GM12878 (cell line): ENCODE results near the gene CFAP99. TPM values are rescaled to one million over a fixed set of nuclear protein-coding genes. Genes with fewer than 3 reads are reported as not detected.

Experiments used
- ATAC-seq: fragments of 200-7000 bp; cut with Tn5 transposase; 3 replicates; pipeline ENCODE4 v1.9.1; 2020; ENCODE audit warnings: mild to moderate bottlenecking, moderate library complexity
- BruUV-seq: library from RNA; stranded (reverse); fragments of 400-500 nt; replicated peaks from 2 replicates; lab custom pipeline; 2021; lab: Mats Ljungman, UMichigan
- CTCF ChIA-PET: fragments of 300-600 bp; sonication (Branson Sonifier 250); formaldehyde crosslinking; extraction: SDS; loops from one replicate; lab custom pipeline; 2021; ENCODE audit warnings: inconsistent platforms; lab: Yijun Ruan, JAX
- POLR2A ChIA-PET: fragments of 350-600 bp; formaldehyde crosslinking; extraction: SDS; loops from one replicate; lab custom pipeline; 2021; ENCODE audit warnings: inconsistent platforms; lab: Charles Lee
- RAD21 ChIA-PET: fragments of 300-600 bp; sonication (Branson Sonifier 250); formaldehyde crosslinking; loops from one replicate; lab custom pipeline; 2023; ENCODE audit warnings: antibody characterized with exemption; ENCODE audit not compliant: unreplicated experiment; lab: Charles Lee
- SMC1A ChIA-PET: fragments of 300-600 bp; sonication (Branson Sonifier 250); formaldehyde crosslinking; loops from one replicate; lab custom pipeline; 2023; ENCODE audit not compliant: unreplicated experiment, uncharacterized antibody; lab: Charles Lee
- DNase-seq: peaks from one replicate; pipeline ENCODE4 v3.0.0-alpha.2; 2011; ENCODE audit warnings: low read depth, low spot score
- FAIRE-seq: peaks from 3 replicates; lab custom pipeline; 2011; peaks lifted over from hg19 to GRCh38; lab: Jason Lieb, UNC
- H2AFZ ChIP-seq: 2 replicates; pipeline ENCODE4 v1.6.0; 2011; ENCODE audit warnings: low read depth, low read length, control low read depth; ENCODE audit not compliant: control insufficient read depth
- H3K27ac ChIP-seq: 2 replicates; pipeline ENCODE4 v1.5.1; 2011; ENCODE audit warnings: control low read depth; ENCODE audit not compliant: control insufficient read depth, insufficient read depth
- H3K27me3 ChIP-seq, 2 experiments: replicated peaks in 1 of 2; 2 replicates each; pipeline versions ENCODE4 v1.6.0 to v1.6.1; 2011; ENCODE audit warnings: low read length in 1 of 2; ENCODE audit not compliant: control insufficient read depth in 2 of 2, insufficient read depth in 2 of 2
- H3K36me3 ChIP-seq, 2 experiments: 2 replicates each; pipeline ENCODE4 v1.5.1; 2011; ENCODE audit warnings: low read length in 1 of 2; ENCODE audit not compliant: control insufficient read depth in 2 of 2, insufficient read depth in 2 of 2
- H3K4me1 ChIP-seq: 2 replicates; pipeline ENCODE4 v1.6.1; 2011; ENCODE audit warnings: mild to moderate bottlenecking, low read length, moderate library complexity, mixed read lengths; ENCODE audit not compliant: control insufficient read depth, insufficient read depth
- H3K4me2 ChIP-seq: 2 replicates; pipeline ENCODE4 v1.6.0; 2011; ENCODE audit warnings: control low read depth; ENCODE audit not compliant: control insufficient read depth, insufficient read depth
- H3K4me3 ChIP-seq: fragments of 200-600 bp; sonication (generic); 2 replicates; pipeline ENCODE4 v1.5.1; 2016
- H3K79me2 ChIP-seq: 2 replicates; pipeline ENCODE4 v1.6.0; 2011; ENCODE audit warnings: low read length; ENCODE audit not compliant: control insufficient read depth, insufficient read depth
- H3K9ac ChIP-seq: 2 replicates; pipeline ENCODE4 v1.8.0; 2011; ENCODE audit warnings: low read length, control low read depth, mixed read lengths; ENCODE audit not compliant: control insufficient read depth, insufficient read depth
- H3K9me3 ChIP-seq: replicated peaks from 3 replicates; pipeline ENCODE4 v1.5.1; 2011; ENCODE audit warnings: mild to moderate bottlenecking, low read length; ENCODE audit not compliant: control insufficient read depth, insufficient read depth
- H4K20me1 ChIP-seq: 2 replicates; pipeline ENCODE4 v1.6.0; 2011; ENCODE audit not compliant: control insufficient read depth, insufficient read depth
- CBFB ChIP-seq: IDR thresholded peaks from 2 replicates; pipeline ENCODE4 v1.6.1; 2016; ENCODE audit warnings: antibody characterized with exemption, low read depth
- CBX3 ChIP-seq: fragments of 200-600 bp; sonication (generic); IDR thresholded peaks from 2 replicates; pipeline ENCODE4 v1.6.1; 2016; ENCODE audit warnings: low read depth, borderline replicate concordance
- CHD4 ChIP-seq: fragments of 200-600 bp; sonication (generic); IDR thresholded peaks from 2 replicates; pipeline ENCODE4 v1.6.1; 2016; ENCODE audit warnings: mild to moderate bottlenecking
- ETV6 ChIP-seq, 2 experiments: fragments of 450-650 bp in 1 of 2; IDR thresholded peaks in 1 of 2; conservative IDR thresholded peaks in 1 of 2; 2 replicates each; pipeline ENCODE4 v1.6.1; 2014; ENCODE audit warnings: antibody characterized with exemption in 1 of 2, borderline replicate concordance in 1 of 2, low read depth in 1 of 2, mild to moderate bottlenecking in 1 of 2, moderate library complexity in 1 of 2
- IKZF2 ChIP-seq, 2 experiments: fragments of 450-650 bp; IDR thresholded peaks; 2 replicates each; pipeline ENCODE4 v1.6.1; 2017; ENCODE audit warnings: mild to moderate bottlenecking in 2 of 2, moderate library complexity in 2 of 2
- JUND ChIP-seq: IDR thresholded peaks from 2 replicates; pipeline ENCODE4 v1.6.1; 2012; ENCODE audit warnings: low read depth, mild to moderate bottlenecking, low read length, improper control_type of control experiment, moderate library complexity
- POLR2AphosphoS2 ChIP-seq: IDR thresholded peaks from 2 replicates; pipeline ENCODE4 v1.6.1; 2011; ENCODE audit warnings: low read depth, mild to moderate bottlenecking, low read length, improper control_type of control experiment, moderate library complexity
- SMARCA5 ChIP-seq: fragments of 450-650 bp; IDR thresholded peaks from 2 replicates; pipeline ENCODE4 v1.6.1; 2017; ENCODE audit warnings: mild to moderate bottlenecking
- SP1 ChIP-seq: IDR thresholded peaks from one replicate; pipeline ENCODE4 v1.6.1; 2011; ENCODE audit warnings: low read depth, low read length
- SREBF1 ChIP-seq: IDR thresholded peaks from 2 replicates; pipeline ENCODE4 v1.6.1; 2012; ENCODE audit warnings: mild to moderate bottlenecking, low read length
- STAT3 ChIP-seq: IDR thresholded peaks from 2 replicates; pipeline ENCODE4 v1.6.1; 2011; ENCODE audit warnings: low read depth, low read length, improper control_type of control experiment
- TCF3 ChIP-seq: IDR thresholded peaks from 2 replicates; pipeline ENCODE4 v1.6.1; 2012; ENCODE audit warnings: low read depth, mild to moderate bottlenecking, low read length, borderline replicate concordance; ENCODE audit not compliant: insufficient read depth
- WGBS: methylation state at CpG from one replicate; pipeline ENCODE4 v1.1.6; 2016; ENCODE audit warnings: low lambda C conversion rate; ENCODE audit not compliant: insufficient replicate concordance, insufficient coverage; ENCODE audit errors: missing lambda C conversion rate; 5-methylcytosine and 5-hydroxymethylcytosine counted together
- in situ Hi-C: fragments of 300-500 bp; cut with MboI; formaldehyde crosslinking; loops from 9 replicates; pipeline ENCODE4 v1.14.3; 2018; ENCODE audit warnings: mixed read lengths
- intact Hi-C: fragments of 100-400 bp; cut with micrococcal nuclease; formaldehyde crosslinking; loops from one replicate; pipeline ENCODE4 v1.14.2; 2022; ENCODE audit not compliant: unreplicated experiment
- polyA plus RNA-seq, 11 experiments: library from polyadenylated mRNA; depleted of rRNA in 4 of 11; unstranded in 6 of 11; stranded (reverse) in 5 of 11; fragments of >200 nt; fragmentation: Nextera tagmentation in 4 of 11; fragmentation: Illumina TruSeq in 1 of 11; extraction: Ambion mirVana in 4 of 11; extraction: Trizol in 1 of 11; gene quantifications; 1 replicate in 1 of 11; 2 replicates in 10 of 11; pipeline versions ENCODE4 v1.2.1 to v1.2.3, GENCODE V29; 2011 to 2016; ENCODE audit warnings: inconsistent platforms in 2 of 11, missing spikeins in 2 of 11, low read depth in 1 of 11
- total RNA-seq, 4 experiments: library from RNA; depleted of rRNA in 3 of 4; stranded (reverse); fragments of >200 nt in 3 of 4; fragmentation: Illumina TruSeq in 1 of 4; extraction: Trizol in 1 of 4; gene quantifications; 2 replicates each; pipeline versions ENCODE4 v1.2.1 to v1.2.3, GENCODE V29; 2013 to 2021
- TF ChIP-seq, protein P1 (sequence below): fragments of 450-650 bp; formaldehyde crosslinking; IDR thresholded peaks from 2 replicates; pipeline ENCODE4 v1.4.0; 2020; ENCODE audit warnings: mild to moderate bottlenecking, moderate library complexity
- TF ChIP-seq, protein P2 (sequence below): fragments of 450-650 bp; IDR thresholded peaks from 2 replicates; pipeline ENCODE4 v1.6.1; 2017; ENCODE audit warnings: mild to moderate bottlenecking, moderate library complexity

Gene CFAP99
- total and polyA plus RNA-seq, 10 of the 15 experiments (the other 5 are each of a cell fraction or from before 2014, with no cell fraction given) = not detected

GRCh38 chr4:2419814-2420213 lies 1.1 kb downstream of the CFAP99 start:
- ATAC-seq (no peak), FAIRE-seq (no peak), DNase-seq (no peak)
- Histone ChIP-seq H3K4me2 (no peak overlapping the region), H3K9ac (no peak overlapping the region), H3K9me3 (no peaks in the 10 kb centered on the region), H3K4me1 (peaks cover 16% of the 10 kb centered on the region), H4K20me1 (no peaks in the 10 kb centered on the region), H3K27ac (no peak overlapping the region), H3K79me2 (no peaks in the 10 kb centered on the region), H3K27me3 (peaks cover 12 to 22% of the 10 kb centered on the region in 2 experiments), H3K36me3 (no peaks in the 10 kb centered on the region), H3K4me3 (no peak overlapping the region), H2AFZ (no peak overlapping the region)
- SMC1A ChIA-PET = no interaction called here
- intact Hi-C loops (loop anchor here (5.0 to 10.0 kb wide), 2 partner anchors 117 to 545 kb away; partner anchors contain the start of genes FAM193A and NSD2), in situ Hi-C loops (no loop called here)
- TF ChIP-seq CHD4 (no peak), POLR2AphosphoS2 (no peak), CBX3 (no peak), SREBF1 (no peak), CBFB (no peak), JUND (no peak), STAT3 (no peak), SMARCA5 (no peak), SP1 (no peak), TCF3 (no peak), ETV6 (conservative IDR thresholded peaks at IDR 0.05 in 1 of 2, IDR thresholded peaks at IDR 0.05 in 1 of 2; ENCODE audit: borderline replicate concordance in 1 of 2, low read depth in 1 of 2) (no peak), IKZF2 (IDR thresholded peaks at IDR 0.05) (no peak)
- TF ChIP-seq, protein P1, sequence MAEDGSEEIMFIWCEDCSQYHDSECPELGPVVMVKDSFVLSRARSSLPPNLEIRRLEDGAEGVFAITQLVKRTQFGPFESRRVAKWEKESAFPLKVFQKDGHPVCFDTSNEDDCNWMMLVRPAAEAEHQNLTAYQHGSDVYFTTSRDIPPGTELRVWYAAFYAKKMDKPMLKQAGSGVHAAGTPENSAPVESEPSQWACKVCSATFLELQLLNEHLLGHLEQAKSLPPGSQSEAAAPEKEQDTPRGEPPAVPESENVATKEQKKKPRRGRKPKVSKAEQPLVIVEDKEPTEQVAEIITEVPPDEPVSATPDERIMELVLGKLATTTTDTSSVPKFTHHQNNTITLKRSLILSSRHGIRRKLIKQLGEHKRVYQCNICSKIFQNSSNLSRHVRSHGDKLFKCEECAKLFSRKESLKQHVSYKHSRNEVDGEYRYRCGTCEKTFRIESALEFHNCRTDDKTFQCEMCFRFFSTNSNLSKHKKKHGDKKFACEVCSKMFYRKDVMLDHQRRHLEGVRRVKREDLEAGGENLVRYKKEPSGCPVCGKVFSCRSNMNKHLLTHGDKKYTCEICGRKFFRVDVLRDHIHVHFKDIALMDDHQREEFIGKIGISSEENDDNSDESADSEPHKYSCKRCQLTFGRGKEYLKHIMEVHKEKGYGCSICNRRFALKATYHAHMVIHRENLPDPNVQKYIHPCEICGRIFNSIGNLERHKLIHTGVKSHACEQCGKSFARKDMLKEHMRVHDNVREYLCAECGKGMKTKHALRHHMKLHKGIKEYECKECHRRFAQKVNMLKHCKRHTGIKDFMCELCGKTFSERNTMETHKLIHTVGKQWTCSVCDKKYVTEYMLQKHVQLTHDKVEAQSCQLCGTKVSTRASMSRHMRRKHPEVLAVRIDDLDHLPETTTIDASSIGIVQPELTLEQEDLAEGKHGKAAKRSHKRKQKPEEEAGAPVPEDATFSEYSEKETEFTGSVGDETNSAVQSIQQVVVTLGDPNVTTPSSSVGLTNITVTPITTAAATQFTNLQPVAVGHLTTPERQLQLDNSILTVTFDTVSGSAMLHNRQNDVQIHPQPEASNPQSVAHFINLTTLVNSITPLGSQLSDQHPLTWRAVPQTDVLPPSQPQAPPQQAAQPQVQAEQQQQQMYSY (CRISPR knock-in tag) = no peak
- TF ChIP-seq, protein P2, sequence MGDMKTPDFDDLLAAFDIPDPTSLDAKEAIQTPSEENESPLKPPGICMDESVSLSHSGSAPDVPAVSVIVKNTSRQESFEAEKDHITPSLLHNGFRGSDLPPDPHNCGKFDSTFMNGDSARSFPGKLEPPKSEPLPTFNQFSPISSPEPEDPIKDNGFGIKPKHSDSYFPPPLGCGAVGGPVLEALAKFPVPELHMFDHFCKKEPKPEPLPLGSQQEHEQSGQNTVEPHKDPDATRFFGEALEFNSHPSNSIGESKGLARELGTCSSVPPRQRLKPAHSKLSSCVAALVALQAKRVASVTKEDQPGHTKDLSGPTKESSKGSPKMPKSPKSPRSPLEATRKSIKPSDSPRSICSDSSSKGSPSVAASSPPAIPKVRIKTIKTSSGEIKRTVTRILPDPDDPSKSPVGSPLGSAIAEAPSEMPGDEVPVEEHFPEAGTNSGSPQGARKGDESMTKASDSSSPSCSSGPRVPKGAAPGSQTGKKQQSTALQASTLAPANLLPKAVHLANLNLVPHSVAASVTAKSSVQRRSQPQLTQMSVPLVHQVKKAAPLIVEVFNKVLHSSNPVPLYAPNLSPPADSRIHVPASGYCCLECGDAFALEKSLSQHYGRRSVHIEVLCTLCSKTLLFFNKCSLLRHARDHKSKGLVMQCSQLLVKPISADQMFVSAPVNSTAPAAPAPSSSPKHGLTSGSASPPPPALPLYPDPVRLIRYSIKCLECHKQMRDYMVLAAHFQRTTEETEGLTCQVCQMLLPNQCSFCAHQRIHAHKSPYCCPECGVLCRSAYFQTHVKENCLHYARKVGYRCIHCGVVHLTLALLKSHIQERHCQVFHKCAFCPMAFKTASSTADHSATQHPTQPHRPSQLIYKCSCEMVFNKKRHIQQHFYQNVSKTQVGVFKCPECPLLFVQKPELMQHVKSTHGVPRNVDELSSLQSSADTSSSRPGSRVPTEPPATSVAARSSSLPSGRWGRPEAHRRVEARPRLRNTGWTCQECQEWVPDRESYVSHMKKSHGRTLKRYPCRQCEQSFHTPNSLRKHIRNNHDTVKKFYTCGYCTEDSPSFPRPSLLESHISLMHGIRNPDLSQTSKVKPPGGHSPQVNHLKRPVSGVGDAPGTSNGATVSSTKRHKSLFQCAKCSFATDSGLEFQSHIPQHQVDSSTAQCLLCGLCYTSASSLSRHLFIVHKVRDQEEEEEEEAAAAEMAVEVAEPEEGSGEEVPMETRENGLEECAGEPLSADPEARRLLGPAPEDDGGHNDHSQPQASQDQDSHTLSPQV = no peak
- 41% methylated on average over 9 of the region's 9 CpGs for WGBS
- RAD21 ChIA-PET = interaction anchor here (1.4 to 1.6 kb wide), 2 partner anchors 26 to 200 kb away, joined by 4 to 7 read pairs; no protein-coding TSS in a partner anchor
- no TSS peak for BruUV-seq
- CTCF ChIA-PET = interaction anchor here (0.6 to 1.5 kb wide), 7 partner anchors 13 to 200 kb away, joined by 3 to 9 read pairs (median 4); no protein-coding TSS in a partner anchor
- POLR2A ChIA-PET = no interaction called here
